Measurements from ENCODE around the gene NR2F1.

Gene NR2F1

GRCh38 chr5:93642526-93642925, 59.5 kb downstream of the NR2F1 start:
- no peak for DNase-seq (ENCODE audit: low spot score)

All from CD4-positive, alpha-beta T cell treated with Interleukin-2 at 100 ng/mL for 4 hours (primary cell).